NCI-H2196 (cell line): ENCODE results near the gene ZNF503.

Experiments
- DNase-seq: peaks from one replicate; lab custom pipeline; 2025; ENCODE audit not compliant: unreplicated experiment; lab: John Stamatoyannopoulos, UW

ZNF503 gene

GRCh38 chr10:75432176-75432575 lies 30.6 kb upstream of the ZNF503 start:
- no peak for DNase-seq

GRCh38 chr10:75431180-75432111 lies 29.9 kb upstream of the ZNF503 start, which contains the start of gene LRMDA:
TSS of gene LRMDA (plus strand) at chr10:75431624.
- peak; percentile 19 for DNase-seq

GRCh38 chr10:75430000-75430763 lies 28.6 kb upstream of the ZNF503 start:
- peak; percentile 60 for DNase-seq

DNA sequence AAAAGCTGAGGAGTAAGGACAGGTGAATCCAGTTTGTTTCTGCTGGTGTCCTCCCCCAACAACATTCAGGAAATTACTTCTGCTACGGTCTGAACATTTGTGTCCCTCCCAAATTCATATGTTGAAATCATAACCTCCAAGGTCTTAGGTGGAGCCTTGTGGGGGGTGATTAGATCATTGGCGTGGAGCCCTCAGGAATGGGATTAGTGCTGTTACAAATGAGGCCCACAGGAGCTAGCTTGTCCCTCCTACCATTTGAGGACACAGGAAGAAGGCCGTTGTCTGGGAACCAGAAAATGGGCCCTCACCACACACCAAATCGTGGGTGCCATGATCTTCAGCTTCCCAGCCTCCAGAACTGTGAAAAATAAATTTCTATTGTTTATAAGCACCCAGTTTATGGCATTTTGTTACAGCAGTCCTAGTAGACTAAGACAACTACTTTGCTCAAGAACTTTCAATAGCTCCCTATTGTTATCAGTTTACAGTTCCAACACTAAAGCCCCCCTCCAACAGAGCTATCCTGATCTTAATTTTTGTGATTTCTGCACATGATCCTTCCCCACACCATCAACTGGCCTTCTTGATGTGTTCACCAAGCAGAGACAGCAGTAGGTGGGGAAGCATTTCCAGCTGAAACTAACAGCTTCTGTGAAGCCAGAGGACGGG lies 27.7 kb upstream of the ZNF503 start:
- DNase-seq: no peak

DNA sequence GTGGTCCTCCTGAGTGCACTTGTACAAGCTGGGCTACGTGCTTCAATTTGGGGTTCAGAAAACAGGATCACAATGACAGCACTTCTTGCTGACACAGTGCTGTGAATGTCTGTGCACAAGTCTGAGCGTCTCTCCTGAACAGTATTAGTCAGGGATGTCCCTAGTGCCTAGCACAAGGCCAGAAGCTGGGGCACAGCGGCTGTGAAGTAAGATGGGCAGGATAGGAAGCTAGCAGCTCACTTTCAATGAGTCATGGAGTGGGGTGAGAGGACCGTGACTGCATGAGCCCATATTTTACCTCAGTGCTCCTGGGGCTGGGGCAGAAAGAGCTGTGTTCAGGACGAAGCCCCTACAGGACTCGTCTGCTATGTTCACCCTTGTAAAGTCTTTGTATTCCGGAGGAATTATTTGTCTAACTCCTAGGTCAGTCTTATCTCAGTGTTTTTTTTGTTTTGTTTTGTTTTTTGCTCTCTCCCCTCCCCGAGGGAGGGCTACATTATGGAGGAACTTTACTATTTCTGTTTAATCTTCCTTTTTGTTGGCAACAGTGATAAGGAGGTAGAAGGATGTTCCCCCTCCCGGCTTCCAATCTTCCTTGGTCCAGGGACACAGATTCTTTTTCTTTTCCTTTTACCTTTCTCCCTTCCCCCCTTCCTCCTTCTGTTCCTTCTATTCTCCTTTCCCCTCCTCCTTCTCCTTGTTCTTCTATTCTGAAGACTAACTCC lies 27.0 kb upstream of the ZNF503 start:
- no peak for DNase-seq

- no peak for DNase-seq
Measured at GRCh38 chr10:75427951-75428350, 26.4 kb upstream of the ZNF503 start.

DNA sequence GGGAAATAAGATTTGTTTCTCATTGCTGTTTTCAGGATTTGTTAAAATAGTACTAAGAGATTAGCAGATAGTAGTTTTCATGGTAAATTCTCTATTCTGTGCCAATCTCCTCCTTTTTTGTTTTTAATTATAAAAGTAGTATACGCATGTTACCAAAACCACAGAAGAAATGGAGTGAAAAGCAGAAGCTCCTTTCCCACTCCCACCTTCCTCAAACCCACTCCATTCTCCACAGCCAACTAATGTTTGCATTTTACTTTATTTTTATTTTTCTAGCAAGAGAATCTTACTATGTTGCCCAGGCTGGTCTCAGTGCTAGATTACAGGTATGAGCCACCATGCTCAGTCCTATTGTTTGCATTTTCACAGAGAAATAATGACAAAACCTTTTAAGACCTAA lies 25.3 kb upstream of the ZNF503 start:
- no peak for DNase-seq

- no peak for DNase-seq
Measured at GRCh38 chr10:75425291-75426079, 23.9 kb upstream of the ZNF503 start.

DNA sequence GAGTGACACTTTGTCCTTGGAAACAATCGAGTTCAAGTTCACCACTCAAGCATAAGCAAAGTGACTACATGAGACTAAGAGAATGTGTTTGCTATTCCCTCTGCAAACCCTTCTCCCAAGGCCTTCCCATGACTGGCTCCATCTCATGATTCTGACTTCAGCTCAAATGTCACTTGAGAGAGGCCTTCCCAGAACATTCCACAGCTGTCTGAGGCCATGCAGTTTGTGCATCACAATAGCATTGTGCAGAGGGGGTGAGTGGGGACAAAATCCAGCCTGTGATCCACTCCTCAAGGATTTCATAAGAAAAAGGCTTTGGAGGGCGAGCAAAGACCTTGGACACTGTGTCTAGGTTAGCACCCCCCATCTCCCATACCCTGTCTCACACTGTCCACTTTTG lies 23.0 kb upstream of the ZNF503 start:
- DNase-seq: no peak

- DNase-seq: no peak
Measured at GRCh38 chr10:75422913-75423312, 21.3 kb upstream of the ZNF503 start.

DNA sequence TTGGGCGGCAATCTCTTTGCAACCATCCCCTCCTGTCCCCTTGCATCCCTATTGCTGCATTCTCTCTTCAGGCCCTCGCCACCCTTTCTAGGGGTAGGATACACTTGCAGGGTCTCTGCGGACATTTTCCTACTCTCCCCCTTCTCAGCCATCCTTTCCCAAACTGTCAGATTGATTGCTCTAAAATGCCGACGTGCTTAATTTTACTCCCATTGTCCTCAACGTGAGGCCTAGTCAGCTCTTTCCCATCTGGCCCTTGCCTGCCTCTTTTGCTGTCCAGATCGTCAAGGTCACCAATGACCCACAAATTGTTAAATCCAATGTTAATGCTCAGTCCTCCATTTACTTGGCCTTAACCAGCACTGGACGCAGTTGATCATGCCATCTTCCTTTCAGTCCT lies 17.1 kb upstream of the ZNF503 start:
- no peak for DNase-seq

DNA sequence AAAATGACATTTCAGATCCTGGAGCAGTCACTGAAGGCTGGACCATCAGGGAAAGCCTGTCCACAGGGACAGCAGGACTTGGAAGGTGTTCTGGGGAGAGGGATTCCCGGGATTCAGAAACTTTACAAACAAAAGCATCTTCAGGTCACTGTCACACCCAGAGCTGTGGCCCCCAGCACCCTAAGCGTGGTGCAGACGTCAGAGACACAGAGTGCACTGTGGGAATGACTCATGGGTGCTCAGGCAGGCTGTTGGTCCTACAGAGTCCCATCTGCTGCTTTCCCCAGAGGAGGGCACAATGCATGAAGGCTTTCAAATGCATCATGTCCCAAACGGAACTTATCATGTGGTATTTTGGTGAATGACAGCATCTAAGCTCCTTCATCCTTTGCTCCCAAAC lies 16.7 kb upstream of the ZNF503 start:
- DNase-seq: no peak

DNA sequence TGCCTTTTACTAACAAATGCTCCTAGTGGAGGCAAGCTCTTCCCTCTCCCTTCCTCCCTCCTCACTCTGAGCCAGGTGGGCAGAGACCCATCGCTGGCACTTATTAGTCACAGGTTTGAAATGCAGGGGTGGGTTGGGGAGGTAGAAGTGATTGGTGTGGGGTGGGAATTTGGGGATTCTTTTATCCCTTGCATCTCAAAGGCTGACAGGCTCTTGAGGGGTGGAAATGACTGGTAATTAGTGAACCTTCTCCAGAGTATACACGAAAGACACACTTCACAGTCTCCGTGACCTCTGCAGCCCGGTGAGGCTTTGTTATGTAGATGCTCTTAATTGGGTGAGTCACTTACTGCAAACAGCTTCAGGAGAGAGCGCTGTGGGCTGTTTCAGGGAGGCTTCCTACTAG lies 16.0 kb upstream of the ZNF503 start:
- peak; percentile 61 for DNase-seq

GRCh38 chr10:75414527-75414926 lies 13.0 kb upstream of the ZNF503 start:
- no peak for DNase-seq

DNA sequence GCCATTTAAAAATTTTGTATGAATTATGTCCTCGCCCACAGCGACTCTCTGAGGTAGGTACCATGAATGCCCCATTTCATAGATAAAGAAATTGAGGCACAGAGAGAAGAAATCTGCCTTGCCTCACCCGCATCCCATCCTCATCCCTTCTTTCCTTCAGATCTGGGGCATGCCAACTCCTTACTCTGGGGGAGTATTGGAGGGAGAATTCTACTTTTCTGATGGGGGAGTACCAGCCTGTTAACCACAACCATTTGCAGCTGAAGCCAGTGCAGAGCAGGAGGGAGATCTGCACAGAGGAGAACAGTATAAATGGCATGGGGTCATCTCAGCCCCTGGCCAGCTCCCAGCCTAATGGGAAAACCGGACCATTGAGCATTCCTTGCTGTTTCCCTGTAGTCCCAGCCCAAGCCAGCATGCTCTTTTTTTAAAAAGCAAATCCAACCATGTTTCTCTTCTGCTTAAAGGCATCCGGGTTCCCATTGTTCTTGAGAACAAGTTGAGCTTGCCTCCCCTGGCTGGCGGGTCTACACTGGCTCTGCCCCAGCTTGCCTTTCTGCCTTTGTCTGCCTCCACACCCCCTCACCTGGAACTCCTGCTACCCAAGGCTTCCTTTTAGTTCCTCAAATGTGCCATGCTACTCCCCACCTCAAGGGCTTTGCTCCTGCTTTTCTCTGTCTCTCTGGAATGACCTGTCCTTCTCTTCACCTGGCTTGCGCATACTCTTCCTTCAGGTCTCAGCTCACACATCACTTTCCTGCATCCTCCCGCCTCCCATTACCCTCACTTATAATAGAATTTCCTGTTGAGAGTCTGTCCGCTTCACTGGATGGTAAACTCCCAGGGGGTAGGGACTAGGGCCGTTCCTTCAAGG lies 8.8 kb upstream of the ZNF503 start:
- DNase-seq: no peak

DNA sequence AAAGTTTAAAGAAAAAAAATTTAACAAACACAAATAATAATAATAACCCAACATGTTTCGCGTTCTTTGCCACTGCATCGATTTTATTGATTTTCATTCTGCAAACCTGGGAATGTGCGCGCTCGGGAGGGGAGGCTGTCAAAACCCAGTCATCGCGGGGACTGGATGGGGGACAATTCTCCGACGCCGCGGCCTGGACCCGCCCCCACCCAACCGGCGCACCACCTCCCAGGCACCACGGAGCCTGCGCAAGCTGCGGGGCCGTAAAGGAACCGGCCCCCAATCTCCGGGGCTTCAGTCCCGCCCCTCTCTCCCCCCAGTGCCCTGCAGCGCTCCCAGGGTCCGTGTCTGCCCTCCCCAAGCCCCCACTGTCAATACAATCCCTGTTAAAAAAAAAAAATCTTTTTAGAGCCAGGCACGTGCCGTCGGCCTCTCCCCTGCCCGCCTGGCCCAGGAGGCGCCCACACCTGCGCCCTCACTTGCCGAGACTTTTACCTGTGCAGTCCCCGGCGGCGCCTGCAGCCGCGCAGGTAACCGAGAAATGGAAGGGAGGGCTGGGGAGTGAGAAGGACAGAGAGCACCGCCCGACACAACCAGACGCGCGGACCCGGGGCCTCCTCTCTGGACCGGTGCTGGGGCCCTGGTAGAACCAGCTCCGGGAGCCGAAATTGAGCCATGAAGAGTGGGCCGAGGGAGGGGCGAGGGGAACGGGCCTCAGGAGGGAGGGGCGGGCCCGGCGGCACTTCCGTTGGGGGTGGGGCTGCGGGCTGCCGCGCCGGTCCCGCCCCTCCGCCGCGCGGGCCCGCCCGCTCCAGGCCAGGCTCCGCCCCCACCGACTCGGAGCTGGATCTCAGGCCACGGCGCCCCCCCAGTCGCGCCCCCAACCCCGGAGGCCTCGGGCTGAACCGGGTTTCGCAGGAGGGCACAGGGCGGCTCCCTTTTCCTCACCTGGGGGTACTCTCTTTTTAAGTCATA lies 7.6 kb upstream of the ZNF503 start:
- peak; percentile 79 for DNase-seq

- no peak for DNase-seq
Measured at GRCh38 chr10:75408509-75408875, 6.9 kb upstream of the ZNF503 start.
